ENCODE results near the gene SLC41A3. TPM values are rescaled to one million over a fixed set of nuclear protein-coding genes. Genes with fewer than 3 reads are reported as not detected.
A peak's percentile ranks its signal among the peaks of the same experiment; 100 is the strongest.

SLC41A3 gene
- total and polyA plus RNA-seq, 2 of the 4 experiments (the other 2 are of a cell fraction) = 30.5 to 43.5 TPM

DNA sequence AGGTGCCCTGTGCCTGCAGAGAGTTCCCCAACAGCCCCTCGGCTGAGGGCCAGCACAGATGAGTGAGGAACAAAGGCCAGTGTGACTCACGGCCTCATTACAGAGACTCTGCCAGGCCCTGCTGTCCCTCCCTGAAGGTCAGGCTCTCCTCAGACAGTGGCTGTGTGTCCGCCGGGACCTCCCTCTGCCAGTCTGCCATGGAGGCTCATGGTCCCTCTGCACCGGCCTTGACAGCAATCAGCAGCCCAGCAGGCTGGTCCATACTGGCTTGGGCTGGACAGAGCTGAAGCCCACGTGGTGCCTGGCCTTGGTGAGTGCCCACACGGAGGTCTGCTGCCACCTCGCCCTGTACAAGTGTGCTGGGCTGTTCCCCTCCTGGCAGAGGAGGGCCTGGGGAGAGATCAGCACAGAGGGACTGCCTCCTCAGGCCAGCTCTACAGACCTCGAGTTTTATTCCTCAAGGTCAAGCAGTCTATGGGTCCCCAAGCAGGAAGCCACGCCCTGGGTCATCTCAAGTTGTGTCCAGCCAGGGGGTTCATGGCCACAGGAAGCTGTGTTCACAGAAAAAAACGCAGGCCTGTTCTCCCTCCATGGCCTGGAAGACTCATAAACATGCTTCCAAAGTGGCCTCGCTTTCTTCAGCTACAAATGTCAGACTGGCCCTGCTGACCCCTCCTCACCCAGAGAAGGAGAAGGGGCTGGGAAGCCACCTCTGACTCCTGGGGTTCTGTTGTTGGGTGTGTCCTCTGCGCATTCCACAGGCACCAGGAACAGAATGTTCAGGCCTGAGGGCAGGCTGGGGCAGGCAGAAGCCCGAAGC is 27.0 kb downstream of the SLC41A3 start:
- in situ Hi-C loops (cut with MboI; ENCODE audit: low sequenced_read_pairs) = no loop called here
- ChIA-PET CTCF (no interaction called here), POLR2A (ENCODE audit: unreplicated experiment) (no interaction called here)
- ATAC-seq (ENCODE audit: low read depth) = no peak
- Histone ChIP-seq H4K91ac (ENCODE audit: insufficient read depth, low read depth, low read length) (no peak overlapping the region), H2AK5ac (ENCODE audit: low read depth, low read length) (no peak overlapping the region), H2AK9ac (replicated peaks; ENCODE audit: low read depth, low read length, poor library complexity) (peak overlapping the region; percentile 3), H3K36me3 (ENCODE audit: control insufficient read depth, insufficient read depth, low read length) (no peaks in the 10 kb centered on the region), H2BK5ac (ENCODE audit: low read depth, low read length, poor library complexity, severe bottlenecking) (no peak overlapping the region), H3K27me3 (ENCODE audit: control insufficient read depth, insufficient read depth, low read length) (no peaks in the 10 kb centered on the region), H3K9me1 (ENCODE audit: insufficient read depth, low read length) (peaks cover 14% of the 10 kb centered on the region; the same call in 1 of the 2 replicates), H3K27ac (ENCODE audit: insufficient read depth, low read length) (no peak overlapping the region), H4K5ac (ENCODE audit: low read depth, low read length) (no peak overlapping the region), H3K23ac (ENCODE audit: low read depth, low read length) (no peak overlapping the region), H2BK20ac (ENCODE audit: low read depth, low read length) (no peak overlapping the region), H3K4me3 (ENCODE audit: insufficient read depth, low read depth, low read length) (no peak overlapping the region), H2BK120ac (ENCODE audit: low read depth, low read length) (no peak overlapping the region), H3K9me3 (ENCODE audit: control insufficient read depth, insufficient read depth, low read length) (no peaks in the 10 kb centered on the region), H4K8ac (ENCODE audit: low read depth in 2 of 2, low read length in 2 of 2) (no peak overlapping the region), H4K20me1 (ENCODE audit: insufficient read depth, low read length) (no peaks in the 10 kb centered on the region; the same call in 1 of the 2 replicates), H3K79me1 (ENCODE audit: low read depth in 1 of 2, low read length in 2 of 2) (0 out of 4 replicates have a peak, but pooled peaks cover 0 to 3% of the 10 kb centered on the region in 2 experiments), H3K18ac (ENCODE audit: low read depth, low read length) (no peak overlapping the region), H3K4ac (ENCODE audit: low read depth, low read length) (no peak overlapping the region), H2BK15ac (ENCODE audit: low read depth, low read length) (no peak overlapping the region), H3K9ac (ENCODE audit: low read depth, low read length) (no peak overlapping the region), H3K56ac (ENCODE audit: extremely low read depth, insufficient read depth, low read length) (no peak overlapping the region), H3K4me2 (ENCODE audit: low read depth, low read length) (no peak overlapping the region), H2AFZ (replicated peaks; ENCODE audit: low read length, poor library complexity) (peak overlapping the region; percentile 58), H3K14ac (replicated peaks; ENCODE audit: low read depth, low read length) (no peak overlapping the region), H3K4me1 (ENCODE audit: control insufficient read depth, insufficient read depth, low read length) (no peaks in the 10 kb centered on the region; the same call in 1 of the 2 replicates)
- peak; percentile 2 for DNase-seq
- dilution Hi-C loops (cut with HindIII; ENCODE audit: low sequenced_read_pairs, unreplicated experiment) = no loop called here
- WGBS, 2 experiments (ENCODE audit: extremely low coverage in 2 of 2, insufficient read length in 1 of 2) = 69% methylated on average over 5 of the region's 14 CpGs; no CpG with 5 or more reads in 1 of the 2 experiments
- BruUV-seq (replicated peaks) = no TSS peak
- intact Hi-C loops (cut with micrococcal nuclease) = no loop called here
- TF ChIP-seq RCOR1 (IDR thresholded peaks at IDR 0.05; ENCODE audit: insufficient replicate concordance, low read length) (no peak), NFE2L2 (IDR thresholded peaks at IDR 0.05; ENCODE audit: low read depth, low read length) (no peak), MAZ (IDR thresholded peaks at IDR 0.05; ENCODE audit: borderline replicate concordance, low read depth, low read length) (no peak), FOS (IDR thresholded peaks at IDR 0.05; ENCODE audit: low read depth, low read length) (no peak), RAD21 (IDR thresholded peaks at IDR 0.05; ENCODE audit: low read length) (no peak), MXI1 (IDR thresholded peaks at IDR 0.05; ENCODE audit: borderline replicate concordance, low read depth, low read length) (no peak), CHD1 (IDR thresholded peaks at IDR 0.05; ENCODE audit: low read depth, low read length) (no peak), RFX5 (IDR thresholded peaks at IDR 0.05; ENCODE audit: low read depth, low read length) (no peak), SMC3 (IDR thresholded peaks at IDR 0.05; ENCODE audit: low read depth, low read length) (no peak), MAFK (IDR thresholded peaks at IDR 0.05; ENCODE audit: low read depth, low read length) (no peak), CEBPB (IDR thresholded peaks at IDR 0.05; ENCODE audit: low read depth, low read length) (no peak)
- TF ChIP-seq, protein P1, sequence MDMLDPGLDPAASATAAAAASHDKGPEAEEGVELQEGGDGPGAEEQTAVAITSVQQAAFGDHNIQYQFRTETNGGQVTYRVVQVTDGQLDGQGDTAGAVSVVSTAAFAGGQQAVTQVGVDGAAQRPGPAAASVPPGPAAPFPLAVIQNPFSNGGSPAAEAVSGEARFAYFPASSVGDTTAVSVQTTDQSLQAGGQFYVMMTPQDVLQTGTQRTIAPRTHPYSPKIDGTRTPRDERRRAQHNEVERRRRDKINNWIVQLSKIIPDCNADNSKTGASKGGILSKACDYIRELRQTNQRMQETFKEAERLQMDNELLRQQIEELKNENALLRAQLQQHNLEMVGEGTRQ (IDR thresholded peaks at IDR 0.05; ENCODE audit: low read depth, low read length) = no peak
- TF ChIP-seq, protein P2, sequence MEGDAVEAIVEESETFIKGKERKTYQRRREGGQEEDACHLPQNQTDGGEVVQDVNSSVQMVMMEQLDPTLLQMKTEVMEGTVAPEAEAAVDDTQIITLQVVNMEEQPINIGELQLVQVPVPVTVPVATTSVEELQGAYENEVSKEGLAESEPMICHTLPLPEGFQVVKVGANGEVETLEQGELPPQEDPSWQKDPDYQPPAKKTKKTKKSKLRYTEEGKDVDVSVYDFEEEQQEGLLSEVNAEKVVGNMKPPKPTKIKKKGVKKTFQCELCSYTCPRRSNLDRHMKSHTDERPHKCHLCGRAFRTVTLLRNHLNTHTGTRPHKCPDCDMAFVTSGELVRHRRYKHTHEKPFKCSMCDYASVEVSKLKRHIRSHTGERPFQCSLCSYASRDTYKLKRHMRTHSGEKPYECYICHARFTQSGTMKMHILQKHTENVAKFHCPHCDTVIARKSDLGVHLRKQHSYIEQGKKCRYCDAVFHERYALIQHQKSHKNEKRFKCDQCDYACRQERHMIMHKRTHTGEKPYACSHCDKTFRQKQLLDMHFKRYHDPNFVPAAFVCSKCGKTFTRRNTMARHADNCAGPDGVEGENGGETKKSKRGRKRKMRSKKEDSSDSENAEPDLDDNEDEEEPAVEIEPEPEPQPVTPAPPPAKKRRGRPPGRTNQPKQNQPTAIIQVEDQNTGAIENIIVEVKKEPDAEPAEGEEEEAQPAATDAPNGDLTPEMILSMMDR (conservative IDR thresholded peaks at IDR 0.05; ENCODE audit: low read depth, low read length) = no peak
- TF ChIP-seq, protein P3, sequence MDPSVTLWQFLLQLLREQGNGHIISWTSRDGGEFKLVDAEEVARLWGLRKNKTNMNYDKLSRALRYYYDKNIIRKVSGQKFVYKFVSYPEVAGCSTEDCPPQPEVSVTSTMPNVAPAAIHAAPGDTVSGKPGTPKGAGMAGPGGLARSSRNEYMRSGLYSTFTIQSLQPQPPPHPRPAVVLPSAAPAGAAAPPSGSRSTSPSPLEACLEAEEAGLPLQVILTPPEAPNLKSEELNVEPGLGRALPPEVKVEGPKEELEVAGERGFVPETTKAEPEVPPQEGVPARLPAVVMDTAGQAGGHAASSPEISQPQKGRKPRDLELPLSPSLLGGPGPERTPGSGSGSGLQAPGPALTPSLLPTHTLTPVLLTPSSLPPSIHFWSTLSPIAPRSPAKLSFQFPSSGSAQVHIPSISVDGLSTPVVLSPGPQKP (IDR thresholded peaks at IDR 0.05; ENCODE audit: borderline replicate concordance, low read depth, low read length) = no peak

Data from IMR-90 (cell line).